NB4 (cell line): ENCODE results near the gene GPR142.
A peak's percentile ranks its signal among the peaks of the same experiment; 100 is the strongest.

Experiments used
- DNase-seq: peaks from one replicate; pipeline ENCODE4 v3.0.0; 2010; ENCODE audit warnings: low read depth
- H3K4me3 ChIP-seq: one replicate; pipeline ENCODE4 v1.5.1; 2011; ENCODE audit warnings: mild to moderate bottlenecking, low read depth, low read length, moderate library complexity
- CTCF ChIP-seq: IDR thresholded peaks from one replicate; pipeline ENCODE4 v1.5.1; 2012; ENCODE audit warnings: low read depth, low read length
- MAX ChIP-seq: IDR thresholded peaks from 2 replicates; pipeline ENCODE4 v1.6.1; 2011; ENCODE audit warnings: low read depth, low read length
- MYC ChIP-seq: IDR thresholded peaks from 2 replicates; pipeline ENCODE4 v1.6.1; 2011; ENCODE audit warnings: low read depth, low read length
- POLR2A ChIP-seq: IDR thresholded peaks from 2 replicates; pipeline ENCODE4 v1.6.1; 2011; ENCODE audit warnings: mild to moderate bottlenecking; ENCODE audit not compliant: insufficient read length; ENCODE audit errors: extremely low read depth

Gene GPR142

GRCh38 chr17:74362810-74363498 lies 4.4 kb upstream of the GPR142 start:
- no peak overlapping the region for H3K4me3 ChIP-seq
- DNase-seq: no peak
- no peak for TF ChIP-seq CTCF

GRCh38 chr17:74368341-74369081 lies 1.2 kb downstream of the GPR142 start:
- no peak overlapping the region for H3K4me3 ChIP-seq
- DNase-seq: peak; percentile 63
- peak; percentile 94 for TF ChIP-seq CTCF
- no peak for TF ChIP-seq MYC

GRCh38 chr17:74369221-74369620 lies 1.9 kb downstream of the GPR142 start:
- TF ChIP-seq CTCF (no peak), MAX (no peak), POLR2A (no peak), MYC (no peak)
- no peak overlapping the region for H3K4me3 ChIP-seq
- DNase-seq: peak; percentile 69

- no peak for DNase-seq
Measured at GRCh38 chr17:74369665-74370490, 2.6 kb downstream of the GPR142 start.

GRCh38 chr17:74371653-74372147 lies 4.4 kb downstream of the GPR142 start:
- no peak for DNase-seq
- TF ChIP-seq CTCF (no peak), POLR2A (no peak), MAX (no peak), MYC (no peak)
- H3K4me3 ChIP-seq: no peak overlapping the region

More at GRCh38 chr17:74369665-74370490, 2.6 kb downstream of the GPR142 start:
- TF ChIP-seq MAX (no peak), POLR2A (no peak), MYC (no peak), CTCF (no peak)
- H3K4me3 ChIP-seq: no peak overlapping the region
